Colonic mucosa (tissue), 4 donors: ENCODE measurements around the gene ATP6V1E1. TPM values are rescaled to one million over a fixed set of nuclear protein-coding genes. Genes with fewer than 3 reads are reported as not detected.

ENCODE experiments used
- DNase-seq: peaks from one replicate; pipeline ENCODE4 v3.0.0-alpha.2; 2020
- H3K27ac ChIP-seq: fragments of 200-600 bp; one replicate; pipeline ENCODE4 v1.8.0; 2021
- H3K27me3 ChIP-seq: fragments of 200-600 bp; one replicate; pipeline ENCODE4 v1.8.0; 2021
- H3K36me3 ChIP-seq: fragments of 200-600 bp; one replicate; pipeline ENCODE4 v1.8.0; 2021
- H3K4me1 ChIP-seq: fragments of 200-600 bp; one replicate; pipeline ENCODE4 v1.8.0; 2021; ENCODE audit warnings: mild to moderate bottlenecking
- H3K4me3 ChIP-seq: fragments of 200-600 bp; one replicate; pipeline ENCODE4 v1.8.0; 2021
- H3K9ac ChIP-seq, 2 donors: one replicate each; pipeline ENCODE4 v1.7.0; 2013; ENCODE audit warnings: control low read depth in 2 of 2, low read depth in 2 of 2, low read length in 2 of 2
- H3K9me3 ChIP-seq: fragments of 200-600 bp; one replicate; pipeline ENCODE4 v1.8.0; 2021
- CTCF ChIP-seq: fragments of 200-600 bp; IDR thresholded peaks from one replicate; pipeline ENCODE4 v1.8.0; 2022; ENCODE audit warnings: antibody characterized with exemption, mild to moderate bottlenecking
- intact Hi-C: fragments of 100-400 bp; cut with DNase I; formaldehyde crosslinking; loops from one replicate; pipeline ENCODE4 v1.14.1; 2022
- total RNA-seq, 2 donors: library from RNA; stranded (reverse); fragmentation: NEBNext Ultra II Directional in 1 of 2; extraction: Animal tissue kit (Norgen Biotek cat#: 25700) in 1 of 2; gene quantifications; one replicate each; pipeline ENCODE4 v1.2.1, GENCODE V29; 2021
- donor health status: healthy.
- donor health status: DM: no; HTN: no; CAD: no.
- donor health status: DM: no; HTN: no; CAD: no.

ATP6V1E1 gene
- total RNA-seq, 2 donors from 2014 or later, result 87.2 to 98.4 TPM

DNA sequence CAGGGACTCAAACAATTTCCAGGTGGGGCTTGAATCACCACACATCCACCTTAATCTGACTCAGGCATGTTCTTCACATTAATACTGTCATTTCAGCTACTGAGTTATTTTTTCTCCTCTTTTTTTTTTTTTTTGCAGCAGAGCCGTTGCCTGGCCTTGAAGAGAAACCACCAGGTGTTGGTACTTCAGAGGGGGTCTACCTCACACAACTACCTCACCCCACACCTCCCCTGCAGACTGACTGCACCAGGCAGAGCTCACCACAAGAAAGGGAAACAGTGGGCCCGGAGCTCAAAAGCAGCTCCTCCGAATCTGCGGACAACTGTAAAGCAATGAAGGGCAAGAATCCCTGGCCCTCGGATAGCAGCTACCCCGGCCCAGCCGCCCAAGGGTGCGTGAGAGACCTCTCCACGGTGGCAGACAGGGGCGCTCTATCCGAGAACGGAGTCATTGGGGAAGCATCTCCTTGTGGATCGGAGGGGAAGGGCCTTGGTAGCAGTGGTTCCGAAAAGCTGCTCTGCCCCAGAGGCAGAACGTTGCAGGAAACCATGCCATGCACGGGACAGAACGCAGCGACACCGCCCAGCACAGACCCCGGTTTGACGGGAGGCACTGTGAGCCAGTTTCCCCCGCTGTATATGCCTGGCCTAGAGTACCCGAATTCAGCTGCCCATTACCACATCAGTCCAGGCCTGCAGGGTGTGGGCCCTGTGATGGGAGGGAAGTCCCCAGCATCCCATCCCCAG, 80.4 kb downstream of the ATP6V1E1 start:
- H3K4me1 ChIP-seq, result no peaks in the 10 kb centered on the region
- H3K27ac ChIP-seq, result no peak overlapping the region

GRCh38 chr22:17542452-17542851, 86.1 kb downstream of the ATP6V1E1 start:
- Histone ChIP-seq H3K27me3 (no peaks in the 10 kb centered on the region), H3K27ac (no peak overlapping the region), H3K4me3 (no peak overlapping the region), H3K9me3 (no peaks in the 10 kb centered on the region), H3K36me3 (no peaks in the 10 kb centered on the region), H3K9ac (no peak overlapping the region), H3K4me1 (no peaks in the 10 kb centered on the region)
- TF ChIP-seq CTCF, result no peak
- DNase-seq, result no peak
- intact Hi-C loops, result no loop called here

More for the DNA sequence above, 80.4 kb downstream of the ATP6V1E1 start:
- no peaks in the 10 kb centered on the region for H3K9me3 ChIP-seq
- TF ChIP-seq CTCF, result no peak
- no peak overlapping the region for H3K4me3 ChIP-seq
- intact Hi-C loops, result no loop called here
- H3K36me3 ChIP-seq, result no peaks in the 10 kb centered on the region
- H3K27me3 ChIP-seq, result no peaks in the 10 kb centered on the region
- H3K9ac ChIP-seq, result no peak overlapping the region
- DNase-seq, result no peak

Other genes starting within 250 kb of the ATP6V1E1 start
- gene SLC25A18, start 65.3 kb downstream of the ATP6V1E1 start, total RNA-seq, result not detected
- gene BCL2L13, start 10.0 kb upstream of the ATP6V1E1 start, total RNA-seq, result 10 to 100 TPM; 44.9 to 47.2 TPM
- gene BID, start 145.7 kb upstream of the ATP6V1E1 start, total RNA-seq, result 10 to 100 TPM; 35.9 to 57.5 TPM